ENCODE measurements around the gene PRKCE. TPM values are rescaled to one million over a fixed set of nuclear protein-coding genes. Genes with fewer than 3 reads are reported as not detected.

PRKCE gene
- total RNA-seq, 4 donors from 2014 or later = 10.9 to 19.6 (median 14.9) TPM

DNA sequence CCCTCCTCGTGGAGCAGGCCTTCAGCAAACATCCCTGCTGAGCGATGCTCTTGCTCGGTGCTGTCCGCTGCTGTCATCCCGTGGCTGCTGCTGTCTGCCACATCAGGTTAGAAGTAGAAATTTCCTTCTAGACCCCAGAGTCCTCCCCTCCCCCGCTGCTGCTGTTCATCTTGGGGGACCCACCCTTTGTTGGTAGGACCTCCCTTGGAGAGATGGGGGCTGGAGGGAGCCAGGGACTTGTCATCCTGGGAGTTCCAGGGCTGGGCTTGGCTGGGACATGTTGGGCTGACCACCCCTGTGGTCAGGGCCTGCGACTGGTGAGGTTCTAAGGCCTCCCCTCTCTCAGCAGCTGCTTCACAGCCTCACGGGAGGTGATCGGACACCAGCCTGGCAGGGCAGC lies 122.4 kb downstream of the PRKCE start:
- TF ChIP-seq, protein P1, sequence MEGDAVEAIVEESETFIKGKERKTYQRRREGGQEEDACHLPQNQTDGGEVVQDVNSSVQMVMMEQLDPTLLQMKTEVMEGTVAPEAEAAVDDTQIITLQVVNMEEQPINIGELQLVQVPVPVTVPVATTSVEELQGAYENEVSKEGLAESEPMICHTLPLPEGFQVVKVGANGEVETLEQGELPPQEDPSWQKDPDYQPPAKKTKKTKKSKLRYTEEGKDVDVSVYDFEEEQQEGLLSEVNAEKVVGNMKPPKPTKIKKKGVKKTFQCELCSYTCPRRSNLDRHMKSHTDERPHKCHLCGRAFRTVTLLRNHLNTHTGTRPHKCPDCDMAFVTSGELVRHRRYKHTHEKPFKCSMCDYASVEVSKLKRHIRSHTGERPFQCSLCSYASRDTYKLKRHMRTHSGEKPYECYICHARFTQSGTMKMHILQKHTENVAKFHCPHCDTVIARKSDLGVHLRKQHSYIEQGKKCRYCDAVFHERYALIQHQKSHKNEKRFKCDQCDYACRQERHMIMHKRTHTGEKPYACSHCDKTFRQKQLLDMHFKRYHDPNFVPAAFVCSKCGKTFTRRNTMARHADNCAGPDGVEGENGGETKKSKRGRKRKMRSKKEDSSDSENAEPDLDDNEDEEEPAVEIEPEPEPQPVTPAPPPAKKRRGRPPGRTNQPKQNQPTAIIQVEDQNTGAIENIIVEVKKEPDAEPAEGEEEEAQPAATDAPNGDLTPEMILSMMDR (IDR thresholded peaks at IDR 0.05; ENCODE audit: low read depth) = no peak

DNA sequence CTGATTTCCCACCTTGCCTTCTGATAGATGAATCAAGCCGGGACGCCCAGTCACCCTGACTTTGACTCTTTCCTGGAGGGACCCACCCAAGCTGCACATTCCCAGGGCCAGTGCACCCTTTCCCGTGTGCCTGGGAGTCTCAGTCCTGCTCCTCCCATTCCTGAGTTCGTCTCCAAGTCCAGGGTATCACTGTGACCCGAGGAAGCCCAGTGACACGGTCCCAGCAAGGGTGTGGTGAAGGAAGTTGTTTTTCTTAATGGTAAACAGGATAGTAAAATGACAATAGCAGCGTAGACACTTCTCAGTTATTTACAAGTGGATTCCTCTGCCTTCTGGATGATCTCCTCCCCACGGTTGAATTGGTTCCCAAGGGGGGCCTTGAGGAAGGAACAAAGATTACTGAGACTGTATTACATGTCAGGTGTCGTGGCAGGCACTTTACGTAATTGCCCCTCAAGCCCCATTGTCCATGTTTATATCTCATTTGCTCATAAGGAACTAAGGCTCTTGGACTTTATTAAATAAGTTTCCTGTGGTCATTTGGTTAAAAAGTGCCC lies 123.3 kb downstream of the PRKCE start:
- TF ChIP-seq, protein P1 (IDR thresholded peaks at IDR 0.05; ENCODE audit: low read depth) = no peak

DNA sequence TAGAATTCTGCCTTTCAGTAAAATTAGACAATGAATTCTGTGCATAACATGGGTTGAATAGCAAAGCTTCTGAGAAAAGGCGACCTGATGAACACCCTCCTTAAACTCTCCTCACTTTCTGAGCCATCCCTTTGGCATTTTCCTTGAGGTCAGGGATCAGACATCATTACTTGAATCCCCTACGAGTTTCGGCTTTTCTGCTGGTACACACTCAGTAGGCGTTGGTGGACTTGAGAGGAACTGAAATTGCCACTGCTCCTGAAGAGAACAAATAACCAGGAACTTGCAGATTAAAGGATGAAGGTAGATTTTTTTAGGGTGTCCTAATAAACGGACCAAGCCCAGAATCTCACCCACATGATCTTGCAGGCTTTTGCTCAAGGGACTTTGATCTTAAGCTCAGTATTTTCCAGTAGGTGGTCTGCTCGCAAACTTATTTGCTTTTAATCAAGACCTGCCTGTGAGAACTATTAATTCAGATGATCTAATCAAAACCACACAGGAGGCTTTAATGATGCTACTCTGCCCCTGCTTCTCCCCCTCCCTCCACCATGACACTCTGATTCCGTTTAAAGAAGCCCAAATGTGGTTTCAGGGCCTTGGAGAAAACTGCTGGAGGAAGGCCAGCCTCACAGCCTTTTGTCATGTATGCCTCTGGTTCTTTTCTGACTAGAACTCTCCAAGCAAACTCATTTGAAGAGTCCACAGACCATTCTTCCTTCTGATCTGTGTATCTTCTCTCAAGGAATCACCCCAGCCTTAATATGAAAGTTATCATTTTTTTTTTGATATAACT lies 124.9 kb downstream of the PRKCE start:
- TF ChIP-seq, protein P1 (IDR thresholded peaks at IDR 0.05; ENCODE audit: low read depth) = no peak

DNA sequence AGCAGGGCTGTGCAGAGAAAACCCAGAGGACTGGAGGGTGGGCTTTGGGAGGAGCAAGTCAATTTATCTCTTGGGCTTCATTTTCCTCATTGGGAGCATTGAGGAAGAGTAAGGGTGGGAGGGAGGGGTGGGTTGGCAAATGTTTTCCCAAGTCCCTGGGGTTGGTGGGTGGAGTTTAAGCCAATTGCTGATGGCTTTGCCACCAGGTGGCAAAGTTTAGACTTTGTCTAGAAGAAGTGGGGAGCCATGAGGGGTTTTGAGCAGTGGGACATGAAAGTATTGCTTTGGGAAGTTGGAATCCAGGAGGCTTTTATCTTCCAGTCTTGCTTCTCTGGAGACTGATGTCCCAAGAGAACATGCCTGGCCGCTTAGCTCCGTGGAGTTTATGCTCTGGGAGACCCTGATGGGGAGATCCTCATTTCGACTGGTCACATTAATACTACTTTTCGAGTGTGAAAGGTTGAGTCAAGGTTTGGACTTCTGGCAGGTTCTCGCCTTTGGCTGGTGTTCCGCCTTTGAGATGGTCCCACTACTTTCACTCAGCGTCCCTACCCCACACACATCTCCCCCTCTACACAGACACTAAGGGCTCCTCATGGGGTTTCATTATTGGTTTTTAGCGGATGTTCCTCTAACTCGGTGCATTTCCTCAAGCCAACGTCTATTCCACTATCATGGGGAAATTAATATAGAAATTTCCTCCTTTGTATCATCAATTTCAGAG lies 126.7 kb downstream of the PRKCE start:
- TF ChIP-seq, protein P1 (IDR thresholded peaks at IDR 0.05; ENCODE audit: low read depth) = no peak

DNA sequence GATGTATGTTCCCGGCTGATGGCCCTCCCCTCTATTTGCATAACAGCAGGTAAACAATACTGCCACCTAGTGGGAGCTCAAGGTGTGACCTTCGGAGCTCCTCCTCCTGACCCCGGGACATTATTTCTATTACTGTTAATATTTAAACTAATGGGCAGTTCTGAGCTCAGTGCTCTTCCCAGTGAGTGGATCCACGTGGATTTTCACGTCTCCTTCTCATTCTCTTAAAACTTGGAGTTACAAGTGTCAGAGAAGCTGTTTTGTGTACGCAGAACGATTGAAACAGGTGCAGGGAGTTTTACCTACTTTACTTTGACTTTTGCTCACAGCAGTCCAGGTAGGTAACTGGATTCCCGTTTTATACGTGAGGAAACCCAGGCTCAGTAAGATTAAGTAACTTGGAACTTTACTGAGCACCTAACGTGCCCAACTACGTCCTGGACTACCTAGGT lies 127.3 kb downstream of the PRKCE start:
- TF ChIP-seq, protein P1 (IDR thresholded peaks at IDR 0.05; ENCODE audit: low read depth) = no peak

DNA sequence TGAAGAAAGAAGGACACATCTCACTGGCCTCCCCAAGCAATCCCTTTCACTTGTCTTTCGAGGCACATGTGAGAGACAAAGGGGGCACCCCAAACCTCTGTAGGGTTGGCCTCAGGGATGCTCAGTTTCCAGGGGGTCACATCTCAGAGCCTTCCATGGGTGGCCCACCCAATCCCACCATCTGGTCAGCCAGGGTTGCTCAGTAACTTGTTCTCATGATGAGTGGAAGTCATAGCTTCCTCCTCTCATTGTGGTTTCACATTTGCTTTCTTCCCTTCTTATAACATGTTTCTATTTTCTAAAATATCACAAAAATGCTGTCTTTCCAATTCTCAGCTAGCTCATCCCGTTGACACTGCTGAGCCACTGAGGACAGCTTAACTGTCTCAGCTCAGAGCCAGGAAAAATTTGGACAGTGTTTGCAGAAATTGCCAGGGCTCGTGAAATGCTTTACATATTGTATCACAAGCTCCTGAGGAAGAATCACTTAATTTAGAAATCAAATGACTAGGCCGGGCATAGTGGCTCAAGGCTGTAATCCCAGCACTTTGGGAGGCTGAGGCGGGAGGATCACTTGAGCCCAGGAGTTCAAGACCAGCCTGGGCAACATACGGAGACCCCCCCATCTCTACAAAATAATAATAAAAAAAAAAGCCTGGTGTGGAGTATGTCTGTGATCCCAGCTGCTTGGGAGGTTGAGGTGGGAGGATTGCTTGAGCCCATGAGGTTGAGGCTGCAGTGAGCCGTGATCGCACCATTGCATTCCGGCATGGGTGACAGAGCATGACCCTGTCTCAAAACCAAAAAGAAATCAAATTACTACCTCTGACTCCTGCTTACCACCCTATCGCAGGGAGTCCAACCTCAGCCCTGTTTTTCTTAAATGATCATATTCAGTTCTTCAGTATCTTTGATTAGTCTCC lies 129.3 kb downstream of the PRKCE start:
- TF ChIP-seq, protein P1 (IDR thresholded peaks at IDR 0.05; ENCODE audit: low read depth) = no peak
